TTC549 (cell line): ENCODE measurements around the gene SNRNP25.
"Not testable (repeated sequence)": the region's sequence is repeated elsewhere in the genome, so short reads cannot be mapped to it uniquely, and the experiment has no call there.

ENCODE experiments used
- FAIRE-seq: peaks from 2 replicates; lab custom pipeline; 2012; peaks lifted over from hg19 to GRCh38; lab: Jason Lieb, UNC

The SNRNP25 gene

DNA sequence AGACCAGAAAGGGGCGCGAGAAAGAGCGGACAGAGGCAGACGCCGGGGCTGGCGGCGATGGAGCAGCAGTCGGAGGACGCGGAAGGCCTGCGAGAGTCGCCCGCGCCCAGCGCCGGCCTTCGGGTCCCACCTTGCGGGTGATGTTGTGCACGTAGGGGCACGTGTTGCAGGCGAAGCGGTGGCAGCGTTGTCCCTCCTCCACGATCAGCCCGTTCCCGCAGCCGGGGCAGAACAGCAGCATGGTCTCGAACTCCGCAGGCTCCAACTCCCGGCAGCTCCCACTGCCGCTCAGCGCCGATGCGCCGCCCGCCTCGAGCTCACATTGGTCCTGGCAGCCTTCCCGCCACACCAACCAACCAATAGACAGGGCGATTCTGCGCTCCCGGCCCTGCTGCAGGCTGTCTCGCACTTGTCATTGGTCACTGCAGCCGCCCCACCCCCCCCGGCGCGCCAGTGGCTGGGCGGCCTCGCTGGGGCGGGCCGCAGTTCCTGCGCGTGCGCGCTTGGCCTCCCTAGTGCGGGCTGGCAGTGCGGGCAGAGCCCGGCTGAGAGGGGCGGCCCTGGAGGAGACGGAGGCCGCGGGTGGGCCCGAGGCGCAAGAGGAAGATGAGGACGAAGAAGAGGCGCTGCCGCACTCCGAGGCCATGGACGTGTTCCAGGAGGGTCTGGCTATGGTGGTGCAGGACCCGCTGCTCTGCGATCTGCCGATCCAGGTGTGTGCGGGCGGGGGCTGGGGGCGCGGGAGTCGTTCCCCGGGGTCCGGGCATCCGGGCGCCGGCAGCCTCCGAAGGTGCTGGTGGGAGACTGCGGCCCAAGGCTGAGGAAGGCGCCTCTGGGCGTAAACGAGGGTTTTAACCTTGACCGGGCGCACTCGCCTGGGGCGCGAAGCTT lies at the start of gene SNRNP25, which contains the start of gene POLR3K:
Gene SNRNP25 (plus strand): TSS at position 483 of the 891 bp plus-strand sequence. CDS start 189 bp downstream, at position 672.
Gene POLR3K (minus strand): TSS at position 263 of the 891 bp plus-strand sequence. CDS start 22 bp downstream, at position 241.
- no peak for FAIRE-seq

DNA sequence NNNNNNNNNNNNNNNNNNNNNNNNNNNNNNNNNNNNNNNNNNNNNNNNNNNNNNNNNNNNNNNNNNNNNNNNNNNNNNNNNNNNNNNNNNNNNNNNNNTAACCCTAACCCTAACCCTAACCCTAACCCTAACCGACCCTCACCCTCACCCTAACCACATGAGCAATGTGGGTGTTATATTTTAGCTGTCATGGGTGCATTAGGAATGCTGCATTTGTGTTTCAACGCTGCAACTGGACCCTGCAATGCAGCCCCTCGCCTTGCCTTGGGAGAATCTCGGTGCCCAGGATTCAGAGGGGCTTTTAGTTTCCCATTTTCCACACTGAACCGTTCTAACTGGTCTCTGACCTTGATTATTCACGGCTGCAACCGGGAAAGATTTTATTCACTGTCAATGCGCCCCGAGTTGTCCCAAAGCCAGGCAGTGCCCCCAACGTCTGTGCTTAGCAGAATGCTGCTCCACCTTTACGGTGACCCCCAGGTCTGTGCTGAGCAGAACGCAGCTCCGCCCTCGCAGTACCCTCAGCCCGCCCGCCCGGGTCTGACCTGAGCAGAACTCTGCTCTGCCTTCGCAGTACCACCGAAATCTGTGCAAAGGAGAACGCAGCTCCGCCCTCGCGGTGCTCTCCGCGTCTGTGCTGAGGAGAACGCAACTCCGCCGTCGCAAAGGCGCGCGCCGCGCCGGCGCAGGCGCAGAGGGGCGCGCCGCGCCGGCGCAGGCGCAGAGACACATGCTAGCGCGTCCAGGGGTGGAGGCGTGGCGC lies 43.5 kb upstream of the SNRNP25 start:
- no peak for FAIRE-seq

DNA sequence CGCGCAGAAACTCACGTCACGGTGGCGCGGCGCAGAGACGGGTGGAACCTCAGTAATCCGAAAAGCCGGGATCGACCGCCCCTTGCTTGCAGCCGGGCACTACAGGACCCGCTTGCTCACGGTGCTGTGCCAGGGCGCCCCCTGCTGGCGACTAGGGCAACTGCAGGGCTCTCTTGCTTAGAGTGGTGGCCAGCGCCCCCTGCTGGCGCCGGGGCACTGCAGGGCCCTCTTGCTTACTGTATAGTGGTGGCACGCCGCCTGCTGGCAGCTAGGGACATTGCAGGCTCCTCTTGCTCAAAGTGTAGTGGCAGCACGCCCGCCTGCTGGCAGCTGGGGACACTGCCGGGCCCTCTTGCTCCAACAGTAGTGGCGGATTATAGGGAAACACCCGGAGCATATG lies 42.9 kb upstream of the SNRNP25 start:
- not testable (repeated sequence) for FAIRE-seq

DNA sequence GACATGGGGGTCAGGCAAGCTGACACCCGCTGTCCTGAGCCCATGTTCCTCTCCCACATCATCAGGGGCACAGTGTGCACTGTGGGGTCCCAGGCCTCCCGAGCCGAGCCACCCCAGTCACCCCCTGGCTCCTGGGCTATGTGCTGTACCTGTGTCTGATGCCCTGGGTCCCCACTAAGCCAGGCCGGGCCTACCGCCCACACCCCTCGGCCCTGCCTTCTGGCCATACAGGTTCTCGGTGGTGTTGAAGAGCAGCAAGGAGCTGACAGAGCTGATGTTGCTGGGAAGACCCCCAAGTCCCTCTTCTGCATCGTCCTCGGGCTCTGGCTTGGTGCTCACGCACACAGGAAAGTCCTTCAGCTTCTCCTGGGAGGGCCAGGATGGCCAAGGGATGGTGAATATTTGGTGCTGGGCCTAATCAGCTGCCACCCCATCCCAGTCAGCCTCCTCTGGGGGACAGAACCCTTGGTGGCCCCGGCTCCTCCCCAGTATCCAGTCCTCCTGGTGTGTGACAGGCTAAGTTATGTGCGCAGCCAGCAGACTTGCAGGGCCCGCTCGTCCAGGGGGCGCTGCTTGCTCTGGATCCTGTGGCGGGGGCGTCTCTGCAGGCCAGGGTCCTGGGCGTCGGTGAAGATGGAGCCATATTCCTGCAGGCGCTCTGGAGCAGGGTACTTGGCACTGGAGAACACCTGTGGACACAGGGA lies 36.4 kb upstream of the SNRNP25 start:
- FAIRE-seq: not testable (repeated sequence)

DNA sequence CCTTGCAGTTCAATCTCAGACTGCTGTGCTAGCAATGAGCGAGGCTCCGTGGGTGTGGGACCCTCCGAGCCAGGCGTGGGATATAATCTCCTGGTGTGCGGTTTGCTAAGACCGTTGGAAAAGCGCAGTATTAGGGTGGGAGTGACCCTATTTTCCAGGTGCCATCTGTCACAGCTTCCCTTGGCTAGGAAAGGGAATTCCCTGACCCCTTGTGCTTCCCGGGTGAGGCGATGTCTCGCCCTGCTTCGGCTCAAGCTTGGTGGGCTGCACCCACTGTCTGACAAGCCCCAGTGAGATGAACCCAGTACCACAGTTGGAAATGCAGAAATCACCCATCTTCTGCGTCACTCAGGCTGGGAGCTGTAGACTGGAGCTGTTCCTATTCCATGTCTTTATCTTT lies 32.7 kb upstream of the SNRNP25 start:
- not testable (repeated sequence) for FAIRE-seq

DNA sequence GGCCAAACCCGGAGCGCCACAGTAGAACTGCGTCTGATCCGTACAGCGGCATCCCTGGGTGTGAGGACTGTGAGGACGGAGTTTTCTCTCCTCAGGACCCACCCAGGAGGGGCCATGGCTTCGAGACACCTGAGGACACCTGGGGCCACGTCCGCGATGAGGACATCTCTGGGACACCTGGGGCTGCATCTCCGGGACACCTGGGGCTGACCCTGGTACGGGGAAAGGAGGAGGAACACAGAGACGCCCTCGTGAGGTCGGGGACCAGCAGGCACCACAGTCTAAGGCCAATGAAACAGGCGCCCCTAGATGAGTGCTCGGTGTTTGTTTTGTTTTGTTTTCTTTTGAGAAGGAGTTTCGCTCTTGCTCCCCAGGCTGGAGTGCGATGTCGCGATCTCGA lies 29.5 kb upstream of the SNRNP25 start:
- FAIRE-seq: not testable (repeated sequence)

DNA sequence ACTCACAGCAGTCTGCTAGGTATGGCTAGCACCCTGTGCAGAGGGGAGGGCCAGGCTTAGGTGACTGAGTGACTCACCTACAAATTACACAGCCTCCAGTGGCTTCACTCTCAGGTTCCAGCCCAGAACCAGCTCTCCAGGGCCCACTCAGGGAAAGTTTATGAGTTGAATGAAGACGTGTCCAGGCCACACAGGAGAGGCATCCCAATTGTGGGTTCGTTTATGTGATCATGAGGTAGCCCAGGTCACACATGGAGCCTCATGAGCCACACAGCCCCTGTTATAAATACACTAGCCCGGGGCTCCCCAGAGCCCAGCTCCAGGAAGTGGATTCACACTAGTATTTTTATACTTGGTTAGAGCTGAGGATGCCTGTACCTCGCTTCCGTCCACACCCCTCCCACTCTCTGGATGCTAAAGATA lies 27.7 kb upstream of the SNRNP25 start:
- not testable (repeated sequence) for FAIRE-seq

DNA sequence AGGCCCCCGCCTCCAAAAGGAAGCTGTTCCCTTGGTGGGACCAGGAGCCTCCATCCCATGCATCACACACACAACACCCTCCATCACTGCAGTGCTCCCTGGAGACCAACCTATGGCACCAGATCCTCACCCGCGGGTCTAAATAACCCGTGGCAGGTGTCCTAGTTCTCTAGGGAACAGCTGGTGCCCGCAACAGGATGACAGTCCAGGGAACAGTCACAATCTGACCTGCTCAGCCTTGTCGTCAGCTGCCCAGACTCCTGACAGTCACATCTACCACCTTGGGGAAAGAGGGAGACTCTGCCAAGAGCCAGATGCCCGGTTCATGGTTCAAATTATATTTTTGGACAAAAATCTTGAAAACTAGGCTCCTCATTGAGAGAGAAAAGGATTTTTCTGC lies 23.0 kb upstream of the SNRNP25 start:
- FAIRE-seq: not testable (repeated sequence)

DNA sequence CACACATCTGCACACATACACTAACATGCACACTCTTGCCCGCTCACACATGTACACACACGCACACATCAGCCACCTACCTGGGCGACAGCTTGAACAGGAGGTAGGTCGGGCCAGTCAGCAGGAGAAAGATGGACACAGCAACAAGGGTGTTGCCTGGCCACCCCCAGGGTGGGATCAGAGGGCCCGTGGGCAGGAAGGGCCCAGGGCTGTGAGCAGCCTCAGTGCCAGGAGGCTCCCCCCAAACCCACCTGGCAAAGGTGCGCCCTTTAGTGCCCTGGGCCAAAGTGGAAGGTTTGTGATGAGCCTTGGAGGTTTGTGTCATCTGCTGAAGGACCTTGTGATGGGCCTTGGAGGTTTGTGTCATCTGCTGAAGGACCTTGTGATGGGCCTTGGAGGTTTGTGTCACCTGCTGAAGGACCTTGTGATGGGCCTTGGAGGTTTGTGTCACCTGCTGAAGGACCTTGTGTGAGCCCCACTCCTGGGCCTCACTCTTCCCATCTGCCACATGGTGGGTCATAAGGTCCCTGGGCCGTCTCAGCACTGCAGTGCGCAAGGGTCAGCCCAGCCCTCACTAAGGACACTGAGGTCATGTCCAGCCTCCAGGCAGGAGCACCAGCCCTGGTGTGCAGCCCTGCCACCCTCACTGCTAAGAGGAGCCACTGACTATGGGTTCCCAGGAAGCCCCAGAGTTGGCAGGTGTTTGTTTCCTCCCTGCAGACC lies 20.3 kb upstream of the SNRNP25 start:
- FAIRE-seq: not testable (repeated sequence)

DNA sequence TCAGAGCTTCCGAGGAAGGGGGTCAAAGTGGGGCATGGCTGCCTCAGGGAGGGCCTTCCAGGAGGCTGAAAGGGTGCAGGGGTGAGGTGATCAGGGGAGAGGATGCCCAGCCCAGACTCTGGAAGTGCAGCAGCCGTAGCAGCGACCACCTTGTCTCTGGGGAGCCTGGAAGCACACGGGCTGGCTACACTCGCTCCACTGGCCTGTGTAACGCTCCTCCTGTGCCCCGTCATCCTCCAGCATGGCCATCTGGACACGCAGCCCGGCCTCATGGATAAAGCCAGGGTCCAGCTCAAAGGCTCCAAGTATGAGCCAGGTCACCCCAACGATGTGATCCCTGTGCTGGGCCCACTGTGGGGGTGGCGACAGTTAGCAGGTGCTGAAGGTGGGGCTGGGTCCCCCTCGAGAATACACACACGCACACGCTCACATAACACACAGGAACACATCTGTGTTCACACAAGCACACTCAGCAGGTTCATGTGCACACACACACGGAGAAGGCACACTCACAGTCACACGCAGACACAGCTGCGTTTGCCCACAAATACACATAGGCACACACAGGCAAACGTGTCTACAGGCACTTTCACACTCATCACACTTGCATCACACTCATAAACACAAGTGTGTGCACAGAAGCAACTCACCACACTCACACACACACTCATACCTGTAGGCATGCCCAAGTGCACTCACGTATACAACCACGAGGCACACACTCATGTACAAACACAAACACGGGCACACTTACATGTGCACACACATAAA lies 19.6 kb upstream of the SNRNP25 start:
- no peak for FAIRE-seq

DNA sequence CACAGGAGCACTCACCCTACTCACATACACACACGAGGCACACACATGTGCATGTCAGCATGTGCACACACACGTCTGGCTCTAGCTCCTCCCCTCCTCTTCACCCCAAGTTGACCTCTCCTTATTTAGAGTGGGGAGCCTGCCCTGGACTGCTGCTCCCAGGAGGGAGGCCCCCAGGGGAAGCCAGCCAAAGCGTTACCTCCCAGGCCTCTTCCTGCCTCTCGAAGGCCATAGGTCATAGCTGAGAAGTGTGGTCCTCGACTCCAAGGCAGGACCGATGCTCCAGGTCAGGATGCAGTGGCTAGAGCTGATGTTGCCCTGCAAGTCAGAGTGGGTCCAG lies 19.0 kb upstream of the SNRNP25 start:
- no peak for FAIRE-seq

DNA sequence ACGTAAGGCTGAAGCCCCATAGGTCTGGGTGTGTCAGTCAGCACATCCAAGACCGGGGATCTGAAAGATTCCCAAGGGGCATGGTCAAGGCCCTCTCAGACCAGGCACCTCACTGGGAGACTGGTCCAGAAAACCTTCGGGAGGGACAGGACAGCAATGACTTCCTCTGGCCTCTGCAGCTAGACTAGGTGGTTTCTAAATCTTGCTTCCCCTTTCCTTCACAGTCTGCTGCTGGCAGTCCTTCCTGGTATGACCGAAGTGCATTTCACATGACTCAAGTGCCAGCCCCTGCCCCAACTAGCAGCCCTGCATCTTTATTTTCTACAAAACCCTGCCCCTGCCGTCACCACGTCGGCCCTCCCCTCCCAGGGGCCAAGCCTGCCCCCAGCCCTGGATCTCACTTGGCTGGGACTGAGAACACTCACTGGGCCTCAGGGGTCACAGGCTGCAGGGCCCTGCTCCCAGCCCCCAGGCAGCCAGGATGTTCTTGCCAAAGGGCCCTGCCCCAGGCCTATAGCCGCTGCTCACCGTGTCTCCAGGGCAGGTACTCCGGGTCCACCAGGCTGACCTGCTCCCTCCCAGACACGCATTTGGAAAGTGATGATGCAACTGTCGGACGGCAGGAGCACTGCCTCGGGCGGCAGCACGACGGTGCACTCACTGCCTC lies 18.5 kb upstream of the SNRNP25 start:
- no peak for FAIRE-seq

DNA sequence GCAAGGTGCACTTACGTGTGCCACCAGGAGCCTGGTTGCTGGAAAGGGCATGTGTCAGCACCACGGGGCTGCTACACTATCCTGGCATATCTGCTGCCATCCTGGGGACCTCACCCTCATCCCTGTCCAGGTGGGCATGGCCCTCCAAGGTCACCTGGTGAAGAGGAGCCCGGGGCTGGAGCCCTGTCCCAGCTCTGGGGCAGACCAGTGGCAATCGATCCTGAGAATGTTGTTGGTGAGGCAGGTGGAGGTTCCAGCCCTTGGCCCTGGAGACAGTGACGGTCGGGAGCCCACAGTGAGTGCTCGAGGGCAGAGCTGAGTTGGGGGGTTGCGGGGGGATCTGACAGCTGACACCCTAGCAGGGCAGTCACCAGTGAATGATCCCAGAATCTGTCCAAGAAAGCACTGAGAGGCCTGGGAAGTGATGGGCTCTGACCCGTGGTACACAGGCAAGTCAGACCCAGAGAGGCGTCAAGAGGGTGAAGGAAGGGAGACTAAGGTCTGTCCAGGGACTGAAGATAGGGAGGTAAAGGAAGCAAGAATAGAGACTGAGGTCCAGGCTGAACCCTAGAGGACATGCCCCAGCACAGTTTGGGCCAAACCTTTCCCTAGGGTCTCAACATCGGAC lies 17.8 kb upstream of the SNRNP25 start:
- no peak for FAIRE-seq

DNA sequence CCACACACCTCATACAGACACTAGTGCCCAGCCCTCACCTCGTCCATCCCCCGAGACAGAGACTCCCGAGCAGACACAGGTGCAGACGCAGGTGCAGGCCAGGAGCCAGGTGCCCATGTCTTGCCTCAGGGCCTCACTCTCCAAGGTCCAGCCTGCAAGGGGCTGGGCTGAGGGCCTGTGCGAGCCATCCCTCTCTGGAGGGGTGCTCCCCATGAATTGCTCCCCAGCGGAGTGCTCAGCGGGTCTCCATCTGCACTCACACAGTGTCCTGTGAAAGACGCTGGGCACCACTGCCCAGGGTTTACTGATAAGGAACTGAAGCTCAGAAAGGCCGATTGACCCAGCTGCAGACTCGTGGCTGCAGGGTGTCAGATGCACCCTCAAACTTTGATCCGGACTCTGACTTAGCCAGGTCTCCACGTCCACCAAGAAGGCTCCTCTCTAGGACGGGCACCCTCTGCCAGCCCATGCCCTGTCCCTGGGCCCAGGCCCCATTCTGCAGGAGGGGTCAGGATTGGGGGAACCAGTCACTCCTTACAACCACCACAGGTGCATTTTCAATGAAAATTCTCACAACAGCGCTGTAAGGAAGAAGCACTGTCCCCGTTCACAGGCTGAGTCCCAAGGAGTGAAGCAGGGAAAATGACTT lies 17.2 kb upstream of the SNRNP25 start:
- no peak for FAIRE-seq

DNA sequence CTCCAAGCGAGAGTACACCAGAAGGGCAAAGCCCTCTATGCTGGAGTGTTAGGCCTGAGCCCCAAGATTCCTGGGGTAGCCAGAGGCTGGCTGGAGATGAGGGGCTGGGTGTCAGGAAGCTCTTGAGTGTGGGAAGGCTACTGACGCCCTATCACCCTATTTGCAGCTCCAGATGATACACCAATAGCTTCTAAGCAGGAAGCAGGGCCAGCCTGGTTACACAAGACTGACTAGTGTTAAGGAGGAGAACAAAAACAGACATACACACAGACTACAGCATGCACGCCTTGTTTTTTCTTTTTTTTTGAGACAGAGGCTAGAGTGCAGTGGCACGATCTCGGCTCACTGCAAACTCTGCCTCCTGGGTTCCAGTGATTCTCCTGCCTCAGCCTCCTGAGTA lies 16.1 kb upstream of the SNRNP25 start:
- no peak for FAIRE-seq

DNA sequence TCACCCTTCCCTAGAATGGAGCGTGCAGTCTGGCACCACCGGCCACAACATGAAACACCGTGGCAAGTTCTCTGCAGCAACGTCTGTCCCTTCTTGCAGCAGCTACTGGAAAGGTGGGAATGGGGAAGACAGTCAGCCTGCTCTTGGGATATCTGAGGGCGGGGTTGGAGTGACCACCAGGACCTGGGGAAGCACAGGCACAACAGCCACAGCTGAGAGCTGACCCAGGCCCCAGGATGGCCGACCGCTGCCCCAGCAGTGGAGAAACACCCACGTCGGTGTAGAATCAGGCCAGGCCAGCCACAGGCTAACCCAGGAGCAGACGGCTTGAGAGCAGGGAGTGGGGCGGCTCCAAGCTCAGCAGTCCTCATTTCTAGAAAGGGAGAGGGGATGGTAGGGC lies 15.4 kb upstream of the SNRNP25 start:
- FAIRE-seq: not testable (repeated sequence)

DNA sequence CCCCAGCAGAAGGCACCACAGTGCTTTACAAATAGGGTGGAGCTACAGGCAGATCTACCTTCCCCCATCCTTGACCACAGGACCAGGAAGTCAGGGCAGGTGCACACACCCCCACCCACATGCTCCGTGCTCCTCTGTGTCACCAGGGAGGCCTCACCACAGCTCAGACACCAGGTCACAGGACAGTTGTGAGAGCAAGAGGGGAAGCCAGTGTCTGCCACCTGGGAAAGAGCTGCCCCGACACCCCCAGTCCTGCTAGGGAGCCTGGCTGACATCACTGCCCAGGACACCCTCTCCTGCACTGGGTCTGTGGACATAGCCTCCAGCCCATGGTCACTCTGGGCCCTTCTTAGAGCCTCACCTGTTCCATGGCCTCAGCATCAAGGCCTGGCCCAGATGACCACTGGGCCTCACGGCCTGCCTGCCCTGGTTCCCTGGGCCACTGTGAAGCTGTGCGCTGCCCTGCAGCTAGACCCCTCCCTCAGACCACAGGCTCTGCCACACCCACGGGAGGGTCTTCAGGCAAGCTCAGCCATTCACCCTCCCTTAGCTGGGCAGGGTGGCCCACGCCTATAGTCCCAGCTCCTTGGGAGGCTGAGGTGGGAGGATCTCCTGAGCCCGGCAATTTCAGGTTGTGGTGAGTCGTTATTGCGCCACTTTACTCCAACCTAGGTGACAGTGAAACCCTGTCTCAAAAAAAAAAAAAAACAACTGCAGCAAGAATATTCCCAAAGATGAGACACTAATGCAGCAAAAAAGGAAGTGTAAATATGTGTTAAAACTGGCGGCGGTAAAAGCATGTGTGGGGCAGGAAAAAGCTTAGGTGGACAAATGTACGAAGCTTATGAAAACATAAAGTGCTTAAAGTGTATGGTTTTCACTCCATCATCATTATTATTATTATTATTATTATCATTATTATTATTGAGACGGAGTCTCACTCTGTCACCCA lies 14.4 kb upstream of the SNRNP25 start:
- no peak for FAIRE-seq

DNA sequence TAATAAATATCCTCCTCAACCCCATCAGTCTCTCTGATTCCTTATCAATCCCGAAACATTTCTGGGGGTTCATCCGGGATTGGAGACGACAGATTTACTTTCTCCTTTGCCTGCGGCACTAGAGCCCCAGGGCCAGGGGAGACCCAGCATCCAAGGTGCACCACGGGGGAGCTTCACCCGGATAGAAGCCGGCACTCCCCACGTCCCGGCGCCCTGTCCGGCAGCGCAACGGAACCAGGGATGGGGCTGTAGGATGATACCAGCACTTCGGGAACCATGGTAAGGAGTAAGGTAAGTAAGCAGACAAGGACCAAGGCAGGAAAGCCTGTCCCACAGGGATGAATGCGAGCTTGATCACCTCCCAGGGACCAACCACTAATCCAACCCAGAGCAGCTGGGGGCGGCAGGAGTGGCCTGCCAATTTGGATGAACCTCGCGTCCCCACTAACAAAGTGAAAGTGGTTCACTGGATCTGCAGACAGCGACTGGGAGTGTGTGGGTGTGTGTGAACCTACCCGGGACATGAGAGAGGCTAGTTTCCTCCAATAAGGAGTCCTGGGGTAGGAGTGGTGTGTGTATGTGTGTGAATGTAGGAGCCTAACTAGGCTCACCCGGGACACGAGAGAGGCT lies 12.1 kb upstream of the SNRNP25 start:
- FAIRE-seq: no peak
